ENCODE results near the gene ITPK1. TPM values are rescaled to one million over a fixed set of nuclear protein-coding genes. Genes with fewer than 3 reads are reported as not detected.

The ITPK1 gene
- total and polyA plus RNA-seq, 2 experiments from 2014 or later = 35.9 to 101 TPM

- TF ChIP-seq REST (IDR thresholded peaks at IDR 0.05; ENCODE audit: unreplicated experiment) = no peak
- no peak for TF ChIP-seq ZNF462 (CRISPR knock-in tag; IDR thresholded peaks at IDR 0.05)
- TF ChIP-seq NANOG (IDR thresholded peaks at IDR 0.05; ENCODE audit: borderline replicate concordance) = no peak
- TF ChIP-seq POLR2AphosphoS5 (IDR thresholded peaks at IDR 0.05; ENCODE audit: low read depth) = no peak
Observed at GRCh38 chr14:92902191-92902590, 213.5 kb downstream of the ITPK1 start (continued).

GRCh38 chr14:92900660-92901059 lies 215.1 kb downstream of the ITPK1 start:
- H3K27me3 ChIP-seq (ENCODE audit: insufficient read depth) = peaks cover 3% of the 10 kb centered on the region; the same call in 1 of the 2 replicates
- H3K27ac Mint-ChIP-seq = no peak overlapping the region
- no peak overlapping the region for H2AFZ ChIP-seq

More at GRCh38 chr14:92900660-92901059, 215.1 kb downstream of the ITPK1 start:
- H3K4me2 ChIP-seq = no peak overlapping the region
- Mint-ChIP-seq H3K4me1 (peaks cover 16% of the 10 kb centered on the region), H3K4me3 (no peak overlapping the region), H3K9me3 (no peaks in the 10 kb centered on the region), H3K36me3 (ENCODE audit: low read depth) (no peaks in the 10 kb centered on the region), H3K27me3 (ENCODE audit: insufficient read depth, low read depth, poor library complexity) (peaks cover 11% of the 10 kb centered on the region)
- no peaks in the 10 kb centered on the region; the same call in 1 of the 2 replicates for H3K4me1 ChIP-seq (ENCODE audit: insufficient read depth)
- no peak overlapping the region for H3K27ac ChIP-seq (ENCODE audit: low read depth)
- H3K79me2 ChIP-seq (replicated peaks; ENCODE audit: insufficient read depth) = no peaks in the 10 kb centered on the region
- H4K20me1 ChIP-seq (replicated peaks; ENCODE audit: insufficient read depth) = no peaks in the 10 kb centered on the region
- DNase-seq (ENCODE audit: low spot score) (no peak), ATAC-seq (no peak)
- no peaks in the 10 kb centered on the region for H3K9me2 ChIP-seq (ENCODE audit: insufficient read depth)
- TF ChIP-seq CTCF (conservative IDR thresholded peaks at IDR 0.05; ENCODE audit: low read depth in 2 of 2) = no peak
- TF ChIP-seq JUNB (IDR thresholded peaks at IDR 0.05; ENCODE audit: unreplicated experiment) = no peak
- TF ChIP-seq NANOG (IDR thresholded peaks at IDR 0.05; ENCODE audit: borderline replicate concordance) = no peak
- no peak for TF ChIP-seq ZNF114 (CRISPR knock-in tag; IDR thresholded peaks at IDR 0.05)
- TF ChIP-seq REST (IDR thresholded peaks at IDR 0.05; ENCODE audit: unreplicated experiment) = no peak
- TF ChIP-seq ZNF331 (CRISPR knock-in tag; IDR thresholded peaks at IDR 0.05; ENCODE audit: low read depth) = no peak
- no peak for TF ChIP-seq EZH2 (IDR thresholded peaks at IDR 0.05; ENCODE audit: low read depth, unreplicated experiment)
- no peak for TF ChIP-seq STAT1 (IDR thresholded peaks at IDR 0.05; ENCODE audit: unreplicated experiment)
- TF ChIP-seq POLR2AphosphoS5 (IDR thresholded peaks at IDR 0.05; ENCODE audit: low read depth) = no peak
- H3K4me3 ChIP-seq = no peak overlapping the region
- no peaks in the 10 kb centered on the region for H3K36me3 ChIP-seq (ENCODE audit: insufficient read depth)
- H3F3A ChIP-seq (replicated peaks; ENCODE audit: low read depth) = no peaks in the 10 kb centered on the region

All from GM23338 (cell line).